ENCODE data around the gene PTPRD.
"Not testable (repeated sequence)": the region's sequence is repeated elsewhere in the genome, so short reads cannot be mapped to it uniquely, and the experiment has no call there.

The PTPRD gene

DNA sequence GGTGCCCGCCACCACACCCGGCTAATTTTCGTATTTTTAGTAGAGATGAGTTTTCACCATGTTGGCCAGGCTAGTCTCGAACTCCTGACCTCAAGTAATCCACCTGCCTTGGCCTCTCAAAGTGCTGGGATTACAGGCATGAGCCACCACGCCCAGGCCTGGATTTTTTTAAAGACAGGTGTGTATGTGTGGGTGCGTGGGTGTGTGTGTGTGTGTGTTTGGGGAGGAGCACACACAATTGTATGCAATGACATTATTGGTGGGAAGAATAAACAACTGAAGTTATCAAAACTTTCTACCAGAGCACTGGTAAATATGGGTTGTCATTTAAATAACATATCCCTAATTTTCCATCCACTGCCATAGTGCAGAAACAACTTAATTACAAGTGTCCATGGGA, 1915.2 kb downstream of the PTPRD start:
- not testable (repeated sequence) for DNase-seq

DNA sequence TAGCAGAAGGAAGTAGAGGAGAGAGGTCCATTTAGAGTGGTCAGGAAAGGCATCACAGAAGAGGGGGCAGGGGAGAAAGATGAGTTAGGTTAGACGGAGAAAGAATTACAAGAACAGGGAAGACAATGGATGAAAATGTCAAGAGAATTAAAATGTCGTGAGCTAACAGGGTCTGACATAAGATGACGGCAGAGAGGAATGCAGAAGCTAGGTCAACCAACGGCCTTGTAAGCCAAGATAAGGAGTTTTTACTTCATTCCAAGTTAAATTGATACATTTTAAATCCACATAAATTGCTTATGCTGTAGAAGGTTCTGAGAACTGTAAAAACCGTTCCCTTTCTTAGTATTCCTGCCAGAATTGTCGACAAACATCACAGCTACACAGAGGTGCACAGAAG, 1916.3 kb downstream of the PTPRD start:
- DNase-seq, result no peak

DNA sequence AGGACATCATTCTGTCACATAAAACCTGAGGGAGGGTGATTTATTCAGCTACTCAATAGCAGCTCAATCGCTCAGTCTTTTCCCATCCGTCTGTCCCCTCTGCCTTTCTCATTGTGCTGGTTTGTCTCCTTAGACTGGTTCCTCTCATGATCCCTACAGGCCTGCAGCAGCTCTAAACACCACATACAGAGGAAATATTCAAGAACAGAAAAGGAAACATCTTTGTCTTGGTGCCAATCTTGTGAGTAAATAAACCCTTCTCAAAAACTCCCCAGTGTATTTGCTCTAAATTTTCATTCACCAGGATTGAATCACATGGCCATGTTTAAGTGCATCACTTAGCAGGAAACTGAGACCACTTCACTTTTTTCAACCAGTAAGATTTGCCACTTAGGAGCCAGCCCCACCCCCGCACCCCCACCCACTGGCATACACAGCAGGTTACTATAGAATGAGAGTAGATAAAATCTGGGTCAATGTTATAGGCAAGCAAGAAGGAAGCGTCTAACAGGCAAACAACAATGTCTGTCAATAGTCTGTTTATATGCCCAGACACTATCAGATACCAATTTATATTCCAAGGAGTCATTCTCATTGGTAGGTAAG, 1917.7 kb downstream of the PTPRD start:
- no peak for DNase-seq

DNA sequence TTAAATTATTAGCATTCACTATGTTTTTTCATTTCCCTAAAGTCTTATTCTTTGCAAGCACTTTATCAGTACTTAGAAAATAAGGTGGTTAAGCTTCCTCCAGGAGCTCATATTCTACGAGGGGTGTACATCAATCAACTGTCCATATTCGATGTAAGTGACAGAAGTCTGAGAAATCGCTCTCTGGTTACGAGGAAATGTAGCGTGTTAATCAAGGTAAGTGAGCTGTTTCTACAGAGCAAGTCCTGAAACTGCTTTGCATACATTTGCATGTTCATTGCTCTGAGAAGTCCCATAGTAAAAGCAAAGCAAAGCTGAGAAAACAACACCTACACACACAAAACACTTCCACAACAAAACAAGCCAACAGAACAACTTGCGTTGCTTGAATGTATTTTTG, 1919.3 kb downstream of the PTPRD start:
- no peak for DNase-seq

DNA sequence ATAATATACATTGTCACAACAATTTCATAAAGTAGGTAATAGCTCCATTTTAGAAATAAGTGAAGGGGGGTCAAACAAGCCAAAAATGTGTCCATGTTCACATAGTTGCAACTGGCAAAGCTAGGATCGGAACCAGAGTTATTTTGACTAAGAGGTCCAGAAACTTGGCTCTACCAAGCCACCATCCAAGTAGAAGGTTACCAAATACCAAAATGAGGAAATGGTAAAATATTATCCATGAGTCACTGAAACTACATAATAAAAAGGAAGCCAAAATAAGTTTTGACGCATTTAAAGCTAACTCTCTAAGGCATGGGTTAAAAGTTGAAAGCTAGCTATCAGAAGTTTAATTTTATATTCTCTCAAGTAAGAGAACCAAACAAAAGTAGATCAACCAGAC, 1926.3 kb downstream of the PTPRD start:
- no peak for DNase-seq

DNA sequence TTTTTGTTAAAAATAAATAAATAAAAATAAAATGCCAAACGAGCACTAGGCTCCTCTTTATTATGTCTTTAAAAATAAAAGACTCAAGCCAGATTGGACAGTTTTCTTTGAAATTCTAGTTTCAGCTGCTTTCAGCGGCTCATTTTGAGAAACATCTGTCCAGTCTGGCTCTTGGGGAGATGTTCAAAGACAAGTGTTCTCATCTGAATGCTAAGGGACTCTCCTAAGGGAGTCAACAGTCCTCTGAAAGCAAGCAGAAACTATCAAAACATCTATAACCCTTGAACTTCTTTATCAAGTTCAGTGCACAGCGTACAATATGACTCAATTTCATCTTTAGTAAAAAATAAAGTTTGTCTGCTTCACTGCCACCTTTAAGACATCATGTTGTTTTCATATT, 1927.0 kb downstream of the PTPRD start:
- no peak for DNase-seq

DNA sequence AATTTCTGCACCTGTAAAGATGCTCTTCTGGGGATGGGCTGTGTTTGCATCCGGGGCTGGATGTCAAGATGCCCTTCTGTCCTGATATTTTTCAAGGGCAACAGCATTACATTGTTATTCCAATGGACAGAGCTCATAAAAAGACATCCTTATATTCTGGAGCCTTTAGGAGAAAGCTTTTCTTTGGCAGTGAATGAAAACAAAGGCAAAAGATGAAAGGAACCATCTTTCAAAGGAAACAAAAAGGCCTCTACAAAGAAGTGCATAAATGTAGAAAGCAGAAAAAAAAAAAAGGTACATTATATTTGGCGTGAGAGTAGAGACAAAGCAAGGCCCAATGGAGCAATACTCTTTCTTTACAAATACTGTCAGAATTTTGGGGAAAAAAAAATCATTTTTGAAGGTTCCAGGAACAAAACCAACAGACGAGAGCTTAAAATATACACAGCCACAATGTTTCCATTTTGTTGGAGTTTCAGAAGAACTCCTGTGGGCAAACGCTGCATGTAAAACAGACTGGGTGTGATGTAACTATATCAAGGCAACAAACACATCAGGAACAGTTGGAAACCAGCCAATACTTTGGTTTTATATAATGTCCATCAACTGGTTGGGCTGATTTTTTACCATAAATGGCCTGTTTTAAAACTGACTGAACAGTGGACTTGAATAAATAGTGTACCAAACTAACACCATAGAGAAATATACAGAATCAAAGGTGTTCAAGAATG, 1927.7 kb downstream of the PTPRD start:
- no peak for DNase-seq

DNA sequence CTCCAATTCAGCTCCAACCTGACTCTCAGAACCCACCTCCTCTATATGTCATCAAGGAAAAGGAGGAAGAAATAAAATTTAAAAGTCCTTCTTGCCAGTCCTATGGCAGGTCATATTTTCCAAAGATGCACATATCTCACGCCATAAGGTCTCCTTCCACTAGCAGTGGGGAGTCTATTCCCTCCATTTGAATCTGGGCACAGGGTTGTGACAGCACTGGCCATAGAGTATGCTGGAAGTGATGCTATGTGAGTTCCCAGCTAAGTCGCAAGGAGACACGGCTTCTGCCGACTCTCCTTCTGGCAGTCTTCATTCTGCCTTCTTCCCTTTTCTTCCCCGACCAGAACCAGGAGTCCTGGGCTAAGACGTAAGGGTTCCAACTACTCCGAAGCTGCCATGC, 1929.3 kb downstream of the PTPRD start:
- no peak for DNase-seq

DNA sequence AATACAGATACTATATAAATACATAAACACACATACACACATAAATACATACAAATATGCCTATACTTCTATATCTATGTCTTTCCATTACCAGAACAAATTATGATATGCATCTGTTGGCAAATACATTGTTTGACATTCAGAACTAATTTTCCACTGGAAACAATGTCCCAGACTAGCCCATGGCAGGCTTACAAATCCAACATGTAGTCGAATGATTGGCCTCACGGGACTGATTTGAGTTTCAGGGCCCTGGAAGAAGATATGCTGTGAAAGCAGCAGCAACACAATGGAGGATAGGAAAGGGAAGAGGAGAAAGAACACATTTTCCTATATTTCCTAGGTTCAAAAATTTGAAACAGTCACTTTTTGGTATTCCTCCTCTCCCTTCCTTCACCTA, 1932.1 kb downstream of the PTPRD start:
- no peak for DNase-seq

DNA sequence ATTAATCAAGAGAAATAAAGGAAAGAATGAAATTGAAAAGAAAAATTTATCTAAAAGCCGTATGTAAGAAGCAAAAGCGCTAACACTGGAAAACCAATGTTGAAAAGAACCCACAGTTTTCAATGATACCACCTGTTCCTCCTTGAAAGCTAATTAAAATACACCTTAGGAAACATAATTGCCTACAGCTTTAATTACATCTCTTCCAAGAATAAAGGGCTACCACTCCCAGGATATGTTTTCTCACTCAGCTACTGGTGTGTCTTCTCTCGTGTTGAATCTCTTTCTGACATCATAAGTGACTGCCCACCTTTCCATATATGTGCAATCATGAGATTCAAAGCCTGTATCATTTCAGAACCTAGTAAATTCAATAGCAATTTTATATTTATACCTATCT, 1932.6 kb downstream of the PTPRD start:
- no peak for DNase-seq

DNA sequence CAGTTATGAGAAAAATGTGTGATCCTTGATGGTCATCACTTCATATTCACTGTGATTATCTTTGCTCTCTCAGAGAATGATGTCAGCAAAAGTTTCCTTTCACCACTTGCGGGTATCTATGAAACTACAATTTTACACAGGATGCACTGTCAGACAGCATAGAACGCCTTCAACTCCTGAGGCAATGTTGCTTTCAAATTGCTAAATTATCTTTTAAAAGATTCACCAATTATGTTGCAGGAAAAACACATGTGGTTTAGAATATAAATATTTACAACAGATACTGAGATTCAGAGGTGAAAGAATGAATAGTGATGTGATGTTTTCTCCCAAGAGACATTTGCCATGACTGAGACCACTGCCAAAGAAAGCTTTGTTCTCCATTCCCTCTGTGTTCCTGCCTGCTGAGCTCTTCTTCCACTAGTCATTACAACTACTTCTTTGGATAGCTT, 1933.4 kb downstream of the PTPRD start:
- DNase-seq, result no peak

DNA sequence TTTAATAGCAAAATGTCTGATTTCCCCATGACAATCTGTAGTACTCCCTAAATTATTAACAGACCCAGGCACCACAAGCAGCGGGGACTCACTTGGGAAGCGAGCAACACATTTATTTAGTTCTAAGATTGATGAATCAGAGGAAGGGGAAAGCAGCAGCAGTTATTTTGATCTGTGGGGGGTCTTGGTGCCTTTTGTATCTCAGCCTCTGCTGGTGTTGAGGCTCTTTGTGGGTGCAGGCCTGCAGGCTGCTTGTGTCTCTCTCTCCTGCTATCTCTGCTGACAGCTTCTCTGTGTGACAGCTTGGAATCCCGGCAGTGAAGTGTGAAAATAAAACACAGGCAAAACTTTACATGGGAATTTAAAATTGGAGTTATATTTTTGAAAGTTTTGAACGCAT, 1935.1 kb downstream of the PTPRD start:
- no peak for DNase-seq

DNA sequence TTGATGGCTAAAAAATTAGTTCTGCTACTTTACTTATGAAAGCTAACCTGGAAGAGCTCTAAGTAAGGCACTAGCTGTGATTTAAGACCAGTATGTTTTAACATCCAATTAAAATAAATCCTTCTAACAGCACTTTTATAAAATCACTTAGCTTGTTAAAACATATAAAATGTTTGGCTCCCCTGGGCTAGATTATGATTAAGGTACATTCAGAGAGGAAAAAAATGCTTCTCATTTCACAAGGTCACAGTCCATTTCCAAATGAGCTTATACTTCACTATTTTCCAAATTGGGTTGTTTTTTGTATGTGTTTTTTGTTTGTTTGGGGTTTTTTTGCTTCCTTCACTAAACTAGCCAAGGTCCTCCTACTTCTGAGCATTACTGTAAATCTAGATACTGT, 1938.3 kb downstream of the PTPRD start:
- DNase-seq, result no peak

DNA sequence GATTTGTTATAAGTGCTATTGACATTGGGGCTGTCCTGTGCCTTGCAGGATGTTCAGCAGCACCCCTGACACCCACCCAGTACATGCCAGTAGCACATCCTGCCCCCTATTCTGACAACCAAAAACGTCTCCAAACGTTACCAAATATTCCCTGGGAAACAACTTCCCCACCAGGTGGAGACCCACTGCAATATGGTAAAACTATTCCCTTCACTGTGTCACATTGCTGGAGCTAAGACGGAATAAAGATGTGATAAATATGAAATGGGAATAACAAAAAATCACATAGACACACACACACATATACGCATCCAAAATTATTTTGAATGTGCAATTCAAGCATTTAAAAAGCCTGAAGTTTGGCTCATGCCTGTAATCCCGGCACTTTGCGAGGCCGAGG, 1939.0 kb downstream of the PTPRD start:
- no peak for DNase-seq

DNA sequence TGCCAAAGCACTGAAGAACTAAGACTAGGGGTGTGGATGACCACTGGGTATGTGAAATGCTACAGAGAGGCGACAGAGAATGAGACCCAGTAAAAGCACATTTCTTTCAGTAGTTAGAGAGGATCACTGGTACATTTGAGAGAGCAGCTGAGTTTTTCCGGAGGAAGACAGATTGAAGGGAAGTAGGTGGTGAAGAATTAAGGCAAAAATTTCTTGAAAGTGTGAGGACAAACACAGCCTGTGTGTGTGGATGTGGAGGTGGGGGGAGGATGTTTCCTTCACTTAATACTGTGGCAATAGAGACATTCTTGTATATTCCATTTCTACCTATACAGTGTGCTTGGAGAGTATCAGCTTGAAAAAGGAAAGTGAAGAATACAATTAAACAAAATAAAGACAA, 1942.1 kb downstream of the PTPRD start:
- DNase-seq, result no peak

DNA sequence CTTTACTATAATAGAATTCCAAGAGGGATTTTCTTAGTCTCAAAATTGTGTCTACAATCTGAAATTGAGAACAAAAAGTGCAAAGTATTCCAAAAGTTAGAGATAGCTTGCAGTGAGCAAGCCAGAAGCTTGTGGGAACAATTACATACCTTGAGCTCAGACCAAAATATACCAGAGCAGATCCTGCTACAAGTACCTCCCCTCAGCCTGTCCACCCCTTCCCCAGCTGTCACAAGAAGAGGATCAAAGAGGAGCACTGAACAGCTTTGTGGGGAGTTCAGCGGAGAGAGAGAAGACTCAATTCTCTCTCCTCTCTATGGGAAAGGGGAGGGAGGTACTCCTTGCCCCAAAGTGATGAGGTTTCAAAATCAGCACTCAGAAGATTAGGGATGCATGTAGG, 1944.1 kb downstream of the PTPRD start:
- no peak for DNase-seq

DNA sequence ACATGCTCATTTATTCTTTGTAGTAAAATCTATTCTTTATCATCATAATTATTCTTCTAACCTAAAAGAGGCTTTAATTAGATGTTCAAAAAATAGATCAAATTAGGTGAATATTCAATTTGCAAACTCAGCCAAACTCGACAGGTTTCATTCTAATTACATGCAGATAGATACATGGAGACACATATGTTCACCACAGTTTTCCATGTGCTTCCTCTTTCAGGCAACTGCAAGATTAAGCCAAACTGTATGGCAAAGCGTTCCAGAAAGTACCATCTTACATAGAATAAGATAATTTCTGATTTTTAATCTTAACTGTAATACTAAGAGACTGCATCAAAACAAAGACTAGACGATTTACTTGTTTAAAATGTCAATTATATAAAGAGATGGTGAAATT, 1944.6 kb downstream of the PTPRD start:
- DNase-seq, result no peak

DNA sequence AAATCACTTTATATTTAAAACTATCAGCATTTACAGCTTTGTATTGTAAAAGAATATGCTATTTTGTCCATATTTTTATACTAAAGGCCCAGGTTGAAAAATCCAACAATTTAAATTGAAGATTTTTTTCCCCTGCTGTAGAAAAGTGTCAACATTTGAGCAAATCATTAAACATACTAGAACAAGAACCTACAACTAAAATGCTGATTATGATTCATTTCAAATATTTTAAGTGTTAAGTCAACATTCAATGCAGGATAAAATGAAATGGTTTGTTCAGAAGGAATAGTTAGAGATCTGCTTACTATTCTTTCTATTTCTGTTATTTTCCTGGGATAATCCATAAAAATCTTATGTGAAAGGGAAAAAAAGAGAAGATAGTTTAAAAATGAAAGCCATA, 1946.7 kb downstream of the PTPRD start:
- no peak for DNase-seq

DNA sequence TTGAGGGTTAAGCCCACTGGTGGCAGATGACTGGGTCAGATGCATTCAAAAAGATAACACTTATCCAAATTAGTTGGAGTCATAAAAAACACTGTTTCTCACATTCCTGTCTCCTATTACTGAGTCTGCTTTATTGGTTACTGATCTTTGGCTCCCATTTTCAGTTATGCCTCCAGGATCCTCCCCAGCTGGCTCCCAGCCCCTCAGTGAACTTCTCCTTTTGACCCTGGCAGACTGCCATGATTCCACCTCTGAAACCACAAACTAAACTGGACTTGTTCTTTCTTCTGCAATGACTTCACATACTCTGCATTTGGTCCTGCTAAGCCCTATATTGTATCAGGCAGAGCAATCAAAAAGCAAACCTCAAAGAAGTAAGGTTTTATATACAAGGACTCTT, 1952.4 kb downstream of the PTPRD start:
- DNase-seq, result no peak

DNA sequence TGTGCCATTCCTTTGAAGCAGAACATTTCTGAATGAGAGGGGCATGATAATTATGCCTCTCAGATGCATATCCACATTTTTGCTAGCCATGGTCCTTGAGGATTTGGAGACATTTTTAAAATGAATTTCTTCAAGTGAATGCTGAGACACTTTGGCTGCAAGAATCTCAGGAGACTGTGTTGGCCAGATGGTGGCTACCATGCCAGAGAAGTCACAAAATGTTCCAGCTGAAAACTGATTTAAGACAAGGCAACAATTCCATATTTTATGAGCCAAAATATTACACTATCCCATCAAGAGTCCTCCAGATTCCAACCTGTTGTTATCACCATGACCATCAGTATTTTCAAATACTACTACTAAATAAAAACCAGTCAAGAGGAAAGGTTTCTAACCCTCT, 1953.7 kb downstream of the PTPRD start:
- no peak for DNase-seq

DNA sequence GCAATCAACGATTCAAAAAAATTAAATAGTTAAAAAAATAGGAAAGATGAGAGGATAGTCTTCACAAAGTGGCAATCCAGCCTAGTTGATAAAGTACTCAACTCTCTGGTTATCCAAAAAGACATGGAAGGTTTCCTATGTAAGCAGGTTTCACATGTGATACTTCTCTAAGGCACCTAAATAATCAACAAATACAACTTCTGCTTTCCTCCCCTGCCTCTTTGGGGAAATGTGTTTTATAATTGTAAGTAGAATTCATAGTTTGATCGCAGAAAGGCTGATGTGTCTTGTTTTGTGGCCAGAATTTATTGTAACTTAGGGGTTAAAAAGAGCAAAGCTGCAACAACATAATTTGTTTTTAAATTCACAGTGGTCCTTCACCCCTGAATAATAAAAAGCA, 1957.7 kb downstream of the PTPRD start:
- no peak for DNase-seq

DNA sequence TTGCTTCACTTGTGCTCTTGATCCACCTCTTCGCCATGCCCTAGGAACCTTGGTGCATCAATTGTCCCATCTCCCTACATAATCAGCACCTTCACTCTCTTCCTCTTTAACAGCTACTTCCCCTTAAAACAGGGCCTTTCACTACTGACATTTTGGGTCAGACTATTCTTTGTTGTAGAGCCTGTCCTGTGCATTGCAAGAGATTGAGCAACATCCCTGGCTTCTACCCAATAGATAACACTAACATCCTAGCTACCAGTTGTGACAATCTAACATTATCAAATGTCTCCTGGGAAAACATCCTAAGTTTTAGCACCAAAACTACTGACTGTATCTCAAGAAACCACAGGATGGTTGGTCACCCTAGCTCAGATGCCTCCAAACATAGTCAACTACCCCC, 1958.9 kb downstream of the PTPRD start:
- DNase-seq, result no peak

DNA sequence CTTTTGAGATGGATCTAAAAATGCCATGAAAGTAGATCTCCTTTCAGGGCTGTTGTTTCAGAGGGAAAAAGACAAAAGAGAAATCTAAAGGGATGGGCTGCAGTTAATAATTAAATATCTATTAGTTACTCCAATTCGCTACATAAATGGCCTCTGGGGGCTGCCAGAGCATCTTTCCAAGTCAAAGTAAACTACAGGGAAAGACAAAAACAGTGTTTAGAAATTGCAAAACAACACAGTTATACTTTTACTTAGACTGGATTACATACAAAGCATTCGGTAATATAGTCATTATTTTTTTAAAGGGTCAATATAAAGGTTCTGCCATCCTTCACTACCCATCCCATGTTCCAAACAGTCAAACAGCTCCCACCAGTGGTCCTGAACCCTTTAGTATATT, 1959.7 kb downstream of the PTPRD start:
- no peak for DNase-seq

DNA sequence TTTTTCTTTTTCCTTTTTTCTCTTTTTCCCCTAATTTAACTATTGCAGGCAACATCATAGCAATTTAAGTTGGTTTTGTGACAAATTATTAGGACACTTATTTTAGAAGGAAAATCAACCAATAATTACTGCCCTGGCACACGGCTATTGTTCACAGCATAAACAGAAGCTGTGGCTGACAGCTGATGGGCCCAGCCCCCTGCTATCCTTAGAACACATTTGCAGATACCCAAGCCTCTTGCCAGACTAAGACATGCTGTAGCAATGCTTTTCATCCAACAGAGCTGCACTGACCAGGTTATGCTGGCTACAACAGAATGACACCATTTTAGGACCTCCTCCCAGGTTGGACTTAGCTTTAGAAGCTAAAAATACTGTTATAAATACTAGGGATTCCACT, 1960.5 kb downstream of the PTPRD start:
- no peak for DNase-seq

DNA sequence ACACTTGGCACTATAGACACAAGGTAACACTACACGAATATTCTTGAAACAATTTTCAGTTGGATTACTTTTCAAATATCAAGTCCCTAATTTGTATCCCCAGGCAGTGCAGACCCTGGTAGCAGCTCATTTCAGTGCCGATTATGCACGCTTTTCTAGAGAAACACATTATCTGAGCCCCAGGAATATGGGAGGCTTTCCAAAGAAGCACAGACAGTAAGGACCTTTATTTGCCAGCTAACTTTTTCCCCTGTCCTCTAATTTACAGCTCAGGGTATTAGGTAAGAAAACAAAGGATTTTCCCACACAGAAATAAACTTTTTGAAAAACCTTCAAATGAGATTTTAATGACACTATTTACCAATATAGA, 1961.0 kb downstream of the PTPRD start:
- DNase-seq, result no peak

All from activated CD4-positive, alpha-beta T cell treated with anti-CD3 and anti-CD28 coated beads, Interleukin-2, amount 50 U/mL, for 4 hours (primary cell).